GM18870 (cell line): ENCODE results near the gene BHLHA15.

Experiments used
- ATAC-seq: cut with Tn5 transposase; IDR thresholded peaks from one replicate; pipeline ENCODE4 v1.9.1; 2021; ENCODE audit warnings: moderate library complexity; ENCODE audit not compliant: unreplicated experiment

The BHLHA15 gene

DNA sequence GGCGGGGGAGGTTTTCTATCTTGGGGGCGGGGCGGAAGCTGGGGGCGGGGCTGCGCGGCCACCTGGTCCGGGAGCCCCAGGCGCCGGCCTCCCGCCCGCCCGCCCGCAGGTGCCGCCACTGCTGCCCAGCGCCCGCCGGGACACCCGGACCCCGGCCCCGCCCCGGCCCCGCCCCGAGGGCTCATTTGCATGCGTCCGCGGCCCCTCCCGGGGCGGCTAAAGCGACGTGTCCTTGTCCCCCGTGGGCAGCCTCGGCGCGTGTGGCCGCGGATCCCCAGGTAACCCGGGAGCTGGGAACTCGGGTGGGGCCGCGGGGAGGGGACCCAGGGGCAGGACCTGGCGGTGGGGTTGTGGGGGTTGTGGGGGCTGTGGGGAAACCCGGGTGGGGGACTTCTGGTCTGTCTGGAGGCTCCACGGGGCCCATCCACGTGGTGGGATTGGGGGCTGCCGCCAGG lies at the start of gene BHLHA15:
BHLHA15 (plus strand) TSS at position 219 of the 455 bp plus-strand sequence. CDS start 871 bp downstream, outside the sequence.
- ATAC-seq, result no peak

DNA sequence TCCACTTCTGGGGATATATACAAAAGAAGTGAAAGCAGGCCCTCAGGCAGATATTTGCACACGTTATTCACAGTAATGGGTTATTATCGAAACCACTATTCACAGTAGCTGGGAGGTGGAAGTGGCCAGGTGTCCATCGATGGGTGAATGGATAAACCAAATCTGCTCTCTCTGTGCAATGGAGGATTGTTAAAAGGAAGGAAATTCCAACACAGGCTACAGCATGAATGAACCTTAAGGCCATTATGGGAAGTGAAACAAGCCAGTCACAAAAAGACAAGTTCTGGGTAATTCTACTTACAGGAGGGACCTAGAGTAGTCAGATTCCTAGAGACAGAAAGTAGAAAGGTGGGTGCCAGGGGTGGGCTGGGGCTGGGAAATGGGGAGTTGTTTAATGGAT lies 48.5 kb upstream of the BHLHA15 start:
- ATAC-seq, result no peak

DNA sequence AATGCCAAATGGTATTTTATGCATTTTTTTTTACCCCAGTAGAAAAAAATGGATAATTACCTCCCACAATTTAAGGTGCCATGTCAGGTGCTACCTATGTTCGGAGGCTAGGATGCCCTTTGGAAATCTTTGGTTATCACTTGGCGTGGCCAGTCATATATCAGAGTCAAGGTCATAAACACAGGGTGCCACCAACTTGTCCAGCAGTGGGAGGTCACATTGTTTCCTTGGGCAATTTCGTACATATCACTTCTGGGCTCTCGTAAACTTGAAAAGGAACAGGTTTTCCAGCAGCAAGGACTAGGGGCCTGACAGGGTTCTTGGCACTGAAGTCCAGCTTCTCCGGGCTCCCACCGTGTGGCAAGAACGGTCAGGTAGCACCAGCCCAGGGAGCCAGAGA lies 48.0 kb upstream of the BHLHA15 start:
- ATAC-seq, result no peak

DNA sequence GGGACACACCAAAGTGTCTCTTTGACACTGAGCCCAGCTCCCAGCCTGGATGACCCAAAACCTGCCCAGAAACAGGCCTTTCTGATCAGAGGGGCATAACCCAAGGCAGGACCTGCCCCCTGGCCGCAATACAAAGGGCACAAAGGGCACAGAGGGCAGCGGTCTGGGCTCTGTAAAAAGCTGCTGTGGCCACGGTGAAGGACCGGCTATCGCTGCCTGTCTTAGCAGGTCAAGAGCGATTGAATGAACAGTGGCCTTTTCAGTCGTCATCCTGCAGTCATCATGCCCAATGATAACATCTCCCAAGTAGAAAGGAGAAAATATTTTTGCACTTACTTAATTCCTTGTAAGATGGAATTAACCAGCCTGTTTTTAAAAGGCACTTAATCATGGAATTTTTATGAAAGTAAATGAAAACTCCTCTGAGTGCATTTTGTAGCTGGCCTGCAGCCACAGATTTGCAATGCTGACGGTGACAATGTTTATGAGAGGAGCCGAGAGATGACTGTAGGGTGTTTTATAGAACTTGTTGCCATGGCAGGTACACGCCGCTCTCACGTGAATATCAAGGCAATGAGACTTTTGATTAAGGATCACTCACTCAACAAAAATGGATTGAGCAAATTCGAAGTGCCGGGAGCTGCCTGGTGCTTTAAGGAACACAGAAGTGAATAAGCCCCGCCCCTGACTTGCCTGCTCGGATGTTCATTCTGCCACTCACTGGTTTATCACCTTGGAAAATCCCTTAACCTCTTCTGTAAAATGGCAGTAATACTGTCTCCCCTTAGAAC lies 47.3 kb upstream of the BHLHA15 start:
- ATAC-seq, result no peak

DNA sequence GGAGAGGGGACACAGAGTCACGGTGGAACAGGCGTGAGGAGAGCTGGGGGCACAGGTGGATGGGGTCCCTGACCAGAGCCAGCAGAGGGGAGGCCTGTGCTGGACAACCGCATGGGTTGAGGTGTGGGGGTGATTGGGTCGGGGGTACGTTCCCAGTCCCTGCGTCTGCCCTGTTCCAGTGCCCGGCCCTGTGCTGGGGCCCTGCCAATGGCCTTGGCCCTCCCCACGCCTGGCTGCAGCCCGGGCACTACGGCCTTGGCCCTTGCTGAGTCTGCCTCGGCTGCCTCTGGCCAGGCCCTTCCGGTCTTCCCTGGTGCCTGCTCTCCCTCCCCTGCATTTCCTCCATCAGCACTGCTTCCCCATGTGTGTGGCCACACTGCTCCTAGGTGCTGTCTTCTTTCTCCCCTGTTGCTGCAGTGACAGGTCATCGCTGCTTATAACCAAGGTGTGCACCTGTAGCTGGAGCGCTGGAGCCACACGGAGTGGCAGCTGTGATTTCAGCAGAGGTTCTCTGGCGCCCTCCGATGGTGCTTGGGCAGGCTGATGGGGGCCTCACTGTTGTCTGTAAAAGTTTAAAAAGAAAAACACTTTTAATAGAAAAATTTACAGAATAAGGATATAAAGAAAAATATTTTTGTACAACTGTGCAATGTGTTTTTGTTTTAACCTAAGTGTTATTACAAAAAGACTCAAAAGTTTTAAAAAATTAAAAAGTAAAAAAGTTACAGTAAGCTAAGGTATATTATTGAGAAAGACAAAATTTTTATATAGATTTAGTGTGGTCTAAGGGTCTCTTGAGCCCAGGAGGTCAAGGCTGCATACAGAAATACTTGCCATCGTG lies 45.2 kb upstream of the BHLHA15 start:
- ATAC-seq, result no peak

DNA sequence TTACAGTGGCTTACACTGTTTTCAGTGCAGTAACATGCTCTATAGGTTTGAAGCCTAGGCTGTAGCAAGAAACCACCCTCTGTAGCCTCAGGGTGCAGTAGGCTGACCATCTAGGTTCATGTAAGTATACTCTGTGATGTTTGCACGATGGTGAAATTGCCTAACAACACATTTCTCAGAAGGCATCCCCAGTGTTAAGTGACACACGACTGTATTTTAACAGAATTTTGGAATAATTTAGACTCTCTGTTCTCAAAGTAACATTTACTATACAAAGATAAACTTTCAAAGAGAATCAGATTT lies 44.6 kb upstream of the BHLHA15 start:
- no peak for ATAC-seq

DNA sequence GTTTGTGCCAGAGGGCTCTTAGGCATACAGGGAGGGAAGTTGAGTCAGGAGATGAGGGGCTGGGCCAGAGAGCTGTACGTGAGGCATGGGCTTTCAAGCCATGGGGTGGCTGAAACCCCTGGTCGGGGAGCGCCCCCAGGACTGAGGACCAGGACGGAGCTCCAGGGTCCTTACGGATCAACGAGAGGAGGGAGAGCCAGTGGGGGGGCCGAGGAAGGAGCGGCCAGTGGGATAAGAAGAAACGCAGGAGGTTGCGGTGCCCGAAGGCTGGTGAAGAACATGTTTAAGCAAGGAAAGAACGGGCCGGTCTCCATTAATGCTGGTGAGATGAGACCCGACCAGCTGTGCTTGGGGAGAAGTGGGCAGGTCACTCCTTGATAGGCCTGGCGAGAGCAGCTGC lies 43.6 kb upstream of the BHLHA15 start:
- no peak for ATAC-seq

DNA sequence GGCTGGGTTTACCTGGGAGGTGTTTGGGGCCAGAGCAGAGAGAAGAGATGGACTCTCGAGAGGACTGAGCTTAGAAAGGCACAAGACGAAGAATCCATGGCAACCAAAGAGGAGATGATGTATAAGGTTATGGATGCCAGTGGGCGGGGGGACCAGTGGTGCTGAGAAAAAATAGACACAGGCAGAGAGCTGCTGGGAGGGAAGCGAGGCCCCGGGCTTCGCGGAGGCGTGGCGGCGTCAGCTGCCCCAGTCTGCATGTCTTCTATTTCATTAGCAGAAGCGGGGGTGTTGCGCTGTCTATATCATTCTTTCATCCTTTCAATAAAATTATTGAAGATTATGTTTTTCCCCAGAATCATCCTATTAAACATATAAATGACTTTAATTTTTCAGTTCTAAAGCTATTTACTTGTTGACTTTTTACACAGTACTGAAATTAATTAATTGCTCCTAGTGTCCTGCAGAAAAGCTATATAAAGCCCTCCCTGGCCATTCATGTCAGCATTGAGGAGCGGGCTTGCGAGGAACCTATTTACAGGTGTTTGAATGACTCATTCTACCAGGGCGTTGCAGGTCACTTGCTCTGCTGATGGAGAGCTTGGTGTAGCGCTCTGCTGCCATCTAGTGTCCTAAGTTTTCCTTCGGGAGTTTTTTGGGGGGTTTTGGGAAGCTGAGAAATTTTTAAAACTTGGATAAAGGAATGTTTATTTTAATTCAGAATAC lies 42.9 kb upstream of the BHLHA15 start:
- no peak for ATAC-seq

DNA sequence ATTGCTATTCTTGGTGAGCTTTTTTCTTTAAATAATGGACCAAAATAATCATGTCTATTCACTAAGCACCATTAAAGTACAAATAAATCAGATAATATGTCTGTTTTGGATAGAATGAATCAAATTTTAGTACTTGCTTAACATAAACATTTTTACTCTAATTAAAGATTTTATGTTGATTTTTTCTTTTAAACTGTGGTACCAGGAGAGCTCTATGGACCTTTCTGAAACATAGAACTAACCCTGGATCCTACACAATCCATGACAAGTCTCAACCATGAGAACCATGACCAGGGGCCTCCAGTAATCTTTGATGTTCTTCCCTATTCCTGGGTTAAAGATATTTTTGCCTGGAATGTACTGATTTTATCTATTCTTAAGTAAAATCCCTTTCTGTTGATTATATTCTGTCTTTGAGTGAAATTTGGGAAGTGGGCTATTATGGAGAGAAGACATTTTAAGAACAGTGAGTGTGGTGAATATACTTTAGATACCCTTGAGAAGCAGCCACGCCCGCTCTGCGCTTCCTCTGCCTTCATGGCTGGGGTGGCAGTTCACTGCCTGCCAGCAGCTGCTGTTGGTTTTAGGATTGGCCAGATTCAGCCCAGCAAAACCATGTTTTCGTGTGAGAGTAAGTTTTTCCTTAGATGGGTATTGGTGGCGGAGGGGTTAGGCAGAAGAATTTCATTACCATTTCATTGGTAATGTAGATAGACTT lies 42.2 kb upstream of the BHLHA15 start:
- ATAC-seq, result no peak

DNA sequence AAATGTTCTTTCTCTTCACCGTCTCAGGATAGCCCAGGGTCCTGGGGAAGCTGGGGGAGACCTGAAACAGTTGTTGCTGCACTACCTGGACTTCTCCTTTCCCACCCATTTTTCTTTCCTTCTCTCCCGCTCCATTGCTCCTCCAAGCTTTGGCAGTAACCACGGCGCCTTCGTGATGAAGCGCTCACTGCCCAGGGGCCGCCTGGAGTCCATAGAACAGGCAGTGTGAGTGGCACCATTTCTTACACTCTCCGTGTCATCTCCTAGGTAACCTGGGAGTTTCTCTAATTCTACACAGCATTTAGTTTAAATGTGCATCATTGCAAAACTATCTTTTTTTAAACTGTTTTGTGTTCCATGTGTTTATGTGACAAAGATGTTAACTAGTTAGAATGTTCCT lies 40.3 kb upstream of the BHLHA15 start:
- ATAC-seq, result no peak

DNA sequence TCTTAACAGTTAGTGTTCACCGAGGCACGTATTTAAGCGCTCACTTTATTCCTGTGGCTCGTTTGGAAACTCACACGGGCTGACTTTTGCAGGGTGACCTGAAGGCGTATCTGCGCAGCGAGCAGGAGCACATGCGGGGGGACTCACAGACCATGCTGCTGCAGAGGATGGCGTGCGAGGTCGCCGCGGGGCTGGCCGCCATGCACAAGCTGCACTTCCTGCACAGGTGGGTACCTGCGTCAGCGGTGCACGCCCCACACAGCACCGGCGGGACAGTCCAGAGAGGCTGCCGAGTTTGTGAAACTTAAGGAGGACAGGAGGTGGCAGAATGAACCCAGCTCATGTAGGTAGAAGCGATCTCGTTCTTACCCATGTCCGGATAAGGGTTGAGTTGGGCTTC lies 39.8 kb upstream of the BHLHA15 start:
- no peak for ATAC-seq

DNA sequence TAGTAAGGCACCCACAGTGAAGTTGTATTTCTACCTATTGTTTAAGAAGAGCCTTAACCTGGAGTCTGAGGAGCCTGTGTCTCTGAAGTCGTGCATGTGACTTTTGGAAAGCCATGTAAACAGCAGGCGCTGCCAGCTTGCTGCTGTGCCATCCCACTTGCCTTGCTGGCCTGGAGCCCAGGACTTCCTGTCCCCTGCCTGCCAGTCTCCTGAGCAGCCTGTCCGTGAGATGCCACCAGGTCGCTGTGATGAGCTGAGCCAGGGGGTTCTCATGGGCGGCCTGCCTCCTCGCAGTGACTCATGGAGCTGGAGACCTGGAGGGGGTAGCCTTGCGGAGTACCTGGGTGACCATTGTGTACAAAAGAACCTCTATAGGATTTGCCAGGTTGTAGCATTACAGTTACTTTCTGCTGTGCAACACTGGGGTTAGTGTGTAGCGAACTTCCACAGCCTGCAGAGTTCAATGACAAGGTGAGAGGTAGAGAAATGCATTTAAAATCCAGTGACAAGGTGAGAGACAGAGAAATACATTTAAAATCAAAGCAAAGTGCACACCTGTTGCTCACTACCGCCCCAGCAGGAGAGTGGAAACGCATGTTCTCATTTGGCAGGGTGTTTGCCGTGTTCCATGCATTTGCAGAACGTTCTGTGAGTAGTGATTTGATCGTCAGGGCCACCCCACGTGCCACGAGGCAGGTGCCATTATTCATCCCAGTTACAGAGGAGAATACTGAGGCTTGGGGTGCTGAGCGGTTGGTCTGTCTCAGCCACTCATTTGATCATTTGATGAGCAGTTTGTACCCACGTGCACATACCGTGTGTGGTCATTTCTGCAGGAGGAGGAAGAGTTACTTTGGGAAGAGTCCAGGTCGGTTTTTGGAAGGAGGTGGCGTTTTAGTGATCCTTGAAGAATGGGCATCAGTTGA lies 36.6 kb upstream of the BHLHA15 start:
- no peak for ATAC-seq

DNA sequence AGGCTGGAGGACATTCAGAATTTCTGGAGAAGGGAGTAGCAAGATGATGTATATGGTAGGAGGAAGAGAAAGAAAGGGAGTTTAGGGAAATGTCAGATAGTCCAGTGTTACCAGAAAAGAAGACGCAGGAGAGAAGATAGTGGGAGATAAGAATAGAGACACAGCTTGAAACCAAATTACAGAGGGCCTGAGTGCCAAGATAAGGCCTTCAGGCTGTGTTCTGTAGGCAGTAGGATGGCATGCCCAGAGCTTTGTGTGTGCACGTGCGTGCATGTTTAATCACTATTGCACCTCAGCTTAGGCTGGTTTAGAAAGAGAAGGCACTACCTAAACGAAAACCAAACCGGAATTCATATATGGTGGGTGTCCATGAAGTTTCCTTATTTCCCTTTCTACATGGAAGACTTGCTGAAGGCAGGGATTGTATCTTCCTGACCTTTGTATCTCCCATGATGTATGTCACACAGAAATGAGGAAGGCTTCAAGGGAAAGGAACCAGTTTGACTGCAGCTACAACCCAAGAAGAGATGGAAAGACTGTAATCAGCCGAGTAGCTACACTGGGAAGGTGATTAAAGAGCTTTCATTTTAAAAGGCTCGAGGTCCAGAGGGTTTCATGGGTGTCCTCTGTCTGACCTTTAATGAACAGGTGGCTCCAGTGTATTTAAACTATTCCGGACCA lies 35.8 kb upstream of the BHLHA15 start:
- no peak for ATAC-seq

DNA sequence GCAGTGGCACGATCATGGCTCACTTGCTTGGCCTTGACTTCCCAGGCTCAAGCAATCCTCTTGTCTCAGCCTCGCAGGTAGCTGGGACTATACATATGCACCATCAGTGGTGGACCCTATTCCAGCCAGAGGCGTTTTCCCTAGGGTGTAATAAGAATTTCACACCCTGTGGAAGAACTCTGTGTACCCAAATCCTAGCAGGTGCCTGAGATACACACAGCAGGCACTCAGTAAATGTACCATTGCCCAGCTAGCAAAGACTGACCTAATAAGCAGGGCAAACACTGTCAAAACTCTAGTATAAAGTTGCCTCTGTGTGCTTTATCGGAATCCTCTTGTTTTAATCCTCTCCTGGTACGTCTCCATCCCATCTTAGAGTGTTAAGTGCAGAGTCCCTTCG lies 33.7 kb upstream of the BHLHA15 start:
- ATAC-seq, result no peak

DNA sequence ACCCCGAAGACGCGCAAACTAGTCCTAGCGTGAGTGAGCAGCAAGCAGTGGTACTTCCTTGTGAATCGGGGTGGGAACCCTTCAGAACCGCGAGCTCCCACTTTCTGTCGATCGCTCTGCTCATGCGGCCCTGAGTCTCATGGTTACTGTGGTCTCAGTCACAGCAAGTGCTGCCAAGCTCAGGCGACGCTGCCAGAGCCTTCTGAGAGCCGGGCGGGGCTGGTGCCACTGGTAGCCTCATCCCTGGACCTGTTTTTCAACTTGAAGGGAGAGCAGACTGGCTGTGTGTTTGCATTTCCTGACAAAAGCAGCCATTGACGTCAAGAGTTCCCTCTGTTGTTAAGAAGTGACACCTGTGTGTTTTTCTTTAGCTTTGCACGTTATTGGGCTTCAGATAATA lies 32.9 kb upstream of the BHLHA15 start:
- no peak for ATAC-seq

DNA sequence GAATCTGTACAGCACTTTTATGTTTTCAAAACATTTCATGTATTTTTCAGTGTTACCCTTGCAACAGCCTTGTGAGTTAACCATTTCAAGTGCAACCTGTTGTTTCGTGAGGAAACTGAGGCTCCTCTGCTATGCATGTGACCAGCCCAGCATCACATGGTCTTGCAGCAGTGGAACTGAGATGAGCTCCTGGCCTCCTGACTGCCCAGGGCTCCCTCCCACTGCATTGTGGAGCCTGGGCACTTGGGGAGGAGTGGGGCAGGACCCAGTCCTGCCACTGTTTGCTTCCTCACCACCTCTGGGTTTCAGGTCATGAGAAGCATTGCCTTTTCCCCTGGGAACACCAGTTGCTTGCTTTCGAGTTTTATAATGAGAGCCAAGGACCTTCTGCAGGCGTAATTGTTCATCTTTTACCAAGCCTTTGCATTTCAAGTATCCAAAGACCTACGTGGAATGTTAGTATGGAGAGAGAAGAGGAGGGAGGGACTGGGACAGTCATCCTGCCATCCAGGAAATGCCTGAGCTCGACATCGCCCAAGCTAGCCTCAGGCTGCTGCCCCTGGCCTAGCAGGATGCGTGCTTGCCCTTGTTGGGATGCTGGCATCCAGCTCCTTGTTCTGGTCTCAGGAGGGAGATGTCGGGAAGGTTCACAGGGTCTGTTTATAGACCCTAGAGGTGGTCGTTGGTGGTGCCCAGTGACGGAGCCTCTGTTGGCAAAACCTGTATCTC lies 32.3 kb upstream of the BHLHA15 start:
- no peak for ATAC-seq

DNA sequence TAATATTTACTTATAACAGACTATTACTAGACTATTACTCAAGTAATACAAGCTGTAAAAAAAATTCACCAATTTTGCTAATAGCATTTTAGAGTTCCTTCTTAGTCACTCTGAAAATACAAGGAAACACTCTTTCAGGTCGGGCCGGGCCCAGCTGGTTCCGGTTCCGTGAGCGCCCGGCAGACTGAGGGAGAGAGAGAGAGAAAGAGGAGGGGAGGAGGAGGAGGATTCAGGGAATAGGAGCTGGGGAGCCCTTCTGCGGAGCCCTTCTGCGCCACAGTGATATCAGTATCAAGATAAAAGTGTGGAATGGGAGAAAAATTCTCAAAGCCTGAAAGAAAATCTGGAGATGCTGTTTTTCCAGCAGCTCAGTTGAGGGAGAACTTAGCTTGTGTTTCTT lies 30.5 kb upstream of the BHLHA15 start:
- no peak for ATAC-seq

DNA sequence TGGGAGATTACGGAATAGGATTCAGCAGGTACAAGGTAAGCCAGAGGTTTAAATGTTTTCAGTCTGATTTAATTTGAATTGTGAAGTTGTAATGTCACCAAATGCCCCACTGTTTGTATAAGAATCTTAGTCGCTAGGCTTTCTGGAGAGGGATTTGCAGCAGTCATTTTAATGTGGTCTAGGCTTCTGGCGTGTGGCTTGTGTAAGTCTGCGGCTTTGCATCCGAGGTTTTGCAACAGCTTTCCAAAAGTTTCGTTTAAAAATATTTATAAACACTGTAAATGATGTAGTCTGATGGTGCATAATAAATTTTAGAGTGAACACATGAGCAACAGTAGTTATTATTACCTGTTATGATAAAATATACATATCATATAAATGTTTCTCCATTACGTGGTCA lies 26.1 kb upstream of the BHLHA15 start:
- ATAC-seq, result no peak
